Ishikawa (cell line): ENCODE measurements around the gene TOMM20.

Experiments
- CEBPB ChIP-seq: IDR thresholded peaks from 2 replicates; pipeline ENCODE4 v1.6.1; 2012
- CREB1 ChIP-seq: IDR thresholded peaks from 2 replicates; pipeline ENCODE4 v1.6.1; 2012; ENCODE audit warnings: low read depth
- EGR1 ChIP-seq: IDR thresholded peaks from 2 replicates; pipeline ENCODE4 v1.6.1; 2012
- EP300 ChIP-seq: IDR thresholded peaks from 2 replicates; pipeline ENCODE4 v1.6.1; 2012; ENCODE audit warnings: borderline replicate concordance
- FOXM1 ChIP-seq: IDR thresholded peaks from 2 replicates; pipeline ENCODE4 v1.6.1; 2012; ENCODE audit warnings: low read depth, borderline replicate concordance
- MAX ChIP-seq: IDR thresholded peaks from 2 replicates; pipeline ENCODE4 v1.6.1; 2012
- NFIC ChIP-seq: IDR thresholded peaks from 2 replicates; pipeline ENCODE4 v1.6.1; 2012
- RAD21 ChIP-seq: IDR thresholded peaks from 2 replicates; pipeline ENCODE4 v1.6.1; 2012; ENCODE audit warnings: low read depth
- TAF1 ChIP-seq: IDR thresholded peaks from 2 replicates; pipeline ENCODE4 v1.6.1; 2012; ENCODE audit warnings: low read depth, mild to moderate bottlenecking
- TCF12 ChIP-seq: IDR thresholded peaks from 2 replicates; pipeline ENCODE4 v1.6.1; 2012; ENCODE audit warnings: low read depth
- TEAD4 ChIP-seq: IDR thresholded peaks from 2 replicates; pipeline ENCODE4 v1.6.1; 2012
- USF1 ChIP-seq: IDR thresholded peaks from 2 replicates; pipeline ENCODE4 v1.6.1; 2012
- YY1 ChIP-seq: IDR thresholded peaks from 2 replicates; pipeline ENCODE4 v1.6.1; 2012; ENCODE audit warnings: low read depth
- ZBTB7A ChIP-seq: IDR thresholded peaks from 2 replicates; pipeline ENCODE4 v1.6.1; 2012; ENCODE audit warnings: low read depth
- TF ChIP-seq, protein P1 (sequence below): IDR thresholded peaks from 2 replicates; pipeline ENCODE4 v1.6.1; 2012; ENCODE audit warnings: low read depth, mild to moderate bottlenecking

Gene TOMM20

GRCh38 chr1:235067396-235068157 is 61.1 kb downstream of the TOMM20 start:
- TF ChIP-seq YY1 (no peak), CEBPB (no peak), MAX (peak; percentile 38; the same call in 1 of the 2 replicates), EP300 (peak; percentile 65; the same call in 1 of the 2 replicates), NFIC (peak; percentile 82), TAF1 (no peak), TEAD4 (peak; percentile 53), CREB1 (no peak), USF1 (no peak), ZBTB7A (no peak), EGR1 (no peak), TCF12 (no peak), RAD21 (no peak; the same call in 1 of the 2 replicates), FOXM1 (0 out of 2 replicates have a peak, but pooled peaks have one; percentile 37)
- TF ChIP-seq, protein P1, sequence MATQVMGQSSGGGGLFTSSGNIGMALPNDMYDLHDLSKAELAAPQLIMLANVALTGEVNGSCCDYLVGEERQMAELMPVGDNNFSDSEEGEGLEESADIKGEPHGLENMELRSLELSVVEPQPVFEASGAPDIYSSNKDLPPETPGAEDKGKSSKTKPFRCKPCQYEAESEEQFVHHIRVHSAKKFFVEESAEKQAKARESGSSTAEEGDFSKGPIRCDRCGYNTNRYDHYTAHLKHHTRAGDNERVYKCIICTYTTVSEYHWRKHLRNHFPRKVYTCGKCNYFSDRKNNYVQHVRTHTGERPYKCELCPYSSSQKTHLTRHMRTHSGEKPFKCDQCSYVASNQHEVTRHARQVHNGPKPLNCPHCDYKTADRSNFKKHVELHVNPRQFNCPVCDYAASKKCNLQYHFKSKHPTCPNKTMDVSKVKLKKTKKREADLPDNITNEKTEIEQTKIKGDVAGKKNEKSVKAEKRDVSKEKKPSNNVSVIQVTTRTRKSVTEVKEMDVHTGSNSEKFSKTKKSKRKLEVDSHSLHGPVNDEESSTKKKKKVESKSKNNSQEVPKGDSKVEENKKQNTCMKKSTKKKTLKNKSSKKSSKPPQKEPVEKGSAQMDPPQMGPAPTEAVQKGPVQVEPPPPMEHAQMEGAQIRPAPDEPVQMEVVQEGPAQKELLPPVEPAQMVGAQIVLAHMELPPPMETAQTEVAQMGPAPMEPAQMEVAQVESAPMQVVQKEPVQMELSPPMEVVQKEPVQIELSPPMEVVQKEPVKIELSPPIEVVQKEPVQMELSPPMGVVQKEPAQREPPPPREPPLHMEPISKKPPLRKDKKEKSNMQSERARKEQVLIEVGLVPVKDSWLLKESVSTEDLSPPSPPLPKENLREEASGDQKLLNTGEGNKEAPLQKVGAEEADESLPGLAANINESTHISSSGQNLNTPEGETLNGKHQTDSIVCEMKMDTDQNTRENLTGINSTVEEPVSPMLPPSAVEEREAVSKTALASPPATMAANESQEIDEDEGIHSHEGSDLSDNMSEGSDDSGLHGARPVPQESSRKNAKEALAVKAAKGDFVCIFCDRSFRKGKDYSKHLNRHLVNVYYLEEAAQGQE = no peak

DNA sequence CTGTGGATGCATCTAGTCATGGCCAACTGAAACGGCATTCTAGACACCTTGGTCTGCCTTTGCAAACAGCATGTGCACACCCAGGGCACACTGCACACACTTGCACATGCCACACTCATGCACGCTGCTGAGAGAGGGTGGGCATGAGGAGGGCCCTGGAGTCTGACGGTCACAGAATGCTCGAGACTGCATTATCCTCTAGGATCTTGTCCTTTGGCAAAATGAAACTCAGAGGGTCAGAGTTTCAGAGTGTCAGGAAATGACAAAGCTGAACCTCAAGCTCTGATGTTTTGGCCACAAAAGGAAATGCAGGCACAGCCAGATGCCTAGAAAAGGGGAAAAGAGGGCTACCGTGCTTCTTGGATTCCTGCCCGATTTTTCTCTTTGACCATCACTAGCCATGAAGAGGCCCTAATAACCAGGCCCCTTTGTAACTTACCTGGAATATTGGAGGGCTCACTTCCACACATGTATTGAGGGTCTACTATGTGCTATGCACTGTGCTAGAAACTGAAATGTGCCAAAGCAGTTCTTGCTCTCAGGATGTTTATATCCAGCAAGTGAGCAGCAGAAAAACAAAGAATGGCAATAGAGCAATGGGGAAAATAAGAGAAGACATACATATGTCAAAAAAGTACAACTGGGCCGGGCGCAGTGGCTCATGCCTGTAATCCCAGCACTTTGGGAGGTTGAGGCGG is 65.4 kb downstream of the TOMM20 start:
- TF ChIP-seq NFIC (no peak), FOXM1 (no peak), TCF12 (no peak), EP300 (no peak), MAX (no peak)
- TF ChIP-seq, protein P1 = no peak

- TF ChIP-seq YY1 = no peak
- TF ChIP-seq, protein P1 = no peak
- TF ChIP-seq CREB1 = no peak
- TF ChIP-seq USF1 = no peak
These were observed 67.8 kb downstream of the TOMM20 start for GRCh38 chr1:235060607-235061470.
